Measurements from ENCODE around the gene PKD2. TPM values are rescaled to one million over a fixed set of nuclear protein-coding genes. Genes with fewer than 3 reads are reported as not detected.

PKD2 gene
- 14.2 to 27.0 TPM (median 18.9 TPM) in 5 replicates for total RNA-seq (2022; extraction: Qiagen RNA extraction)

DNA sequence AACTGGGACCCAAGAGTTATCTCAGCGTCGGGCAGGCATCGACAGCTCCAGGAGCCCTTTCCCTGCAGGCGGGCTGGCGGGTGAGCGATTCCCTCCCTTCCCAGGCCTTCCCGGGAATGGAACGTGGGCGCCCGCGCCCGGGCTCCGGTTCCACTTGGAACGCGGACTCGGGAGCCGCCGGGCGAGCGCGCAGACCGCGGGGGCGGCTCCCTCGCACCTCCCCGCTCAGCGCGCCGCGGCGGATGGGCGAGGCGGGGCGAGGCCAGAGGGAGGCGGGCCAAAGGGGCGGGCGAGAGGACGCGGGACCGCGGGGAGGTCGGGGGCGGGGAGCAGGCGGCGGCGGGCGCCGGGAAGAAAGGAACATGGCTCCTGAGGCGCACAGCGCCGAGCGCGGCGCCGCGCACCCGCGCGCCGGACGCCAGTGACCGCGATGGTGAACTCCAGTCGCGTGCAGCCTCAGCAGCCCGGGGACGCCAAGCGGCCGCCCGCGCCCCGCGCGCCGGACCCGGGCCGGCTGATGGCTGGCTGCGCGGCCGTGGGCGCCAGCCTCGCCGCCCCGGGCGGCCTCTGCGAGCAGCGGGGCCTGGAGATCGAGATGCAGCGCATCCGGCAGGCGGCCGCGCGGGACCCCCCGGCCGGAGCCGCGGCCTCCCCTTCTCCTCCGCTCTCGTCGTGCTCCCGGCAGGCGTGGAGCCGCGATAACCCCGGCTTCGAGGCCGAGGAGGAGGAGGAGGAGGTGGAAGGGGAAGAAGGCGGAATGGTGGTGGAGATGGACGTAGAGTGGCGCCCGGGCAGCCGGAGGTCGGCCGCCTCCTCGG, at the start of gene PKD2:
PKD2 (plus strand) TSS at position 332 of the 818 bp plus-strand sequence; CDS start at position 431, 99 bp downstream.

DNA sequence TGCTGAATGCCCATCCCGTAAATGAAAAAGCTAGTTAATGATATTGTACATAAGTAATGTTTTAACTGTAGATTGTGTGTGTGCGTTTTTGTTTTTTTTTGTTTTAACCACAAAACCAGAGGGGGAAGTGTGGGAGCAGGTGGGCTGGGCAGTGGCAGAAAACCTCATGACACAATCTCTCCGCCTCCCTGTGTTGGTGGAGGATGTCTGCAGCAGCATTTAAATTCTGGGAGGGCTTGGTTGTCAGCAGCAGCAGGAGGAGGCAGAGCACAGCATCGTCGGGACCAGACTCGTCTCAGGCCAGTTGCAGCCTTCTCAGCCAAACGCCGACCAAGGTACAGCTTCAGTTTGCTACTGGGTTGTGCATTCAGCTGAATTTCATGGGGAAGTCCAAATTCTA, 32.0 kb upstream of the PKD2 start, which contains the start of gene SPP1:
SPP1 (plus strand) TSS at position 249 of the 400 bp plus-strand sequence. CDS start 1,182 bp downstream, outside the sequence.

Other genes with a start within 250 kb of the PKD2 start
- gene IBSP, start 208.1 kb upstream of the PKD2 start, total RNA-seq (2022; extraction: Qiagen RNA extraction), result not detected in 5 replicates
- not detected in 5 replicates for gene MEPE, start 174.7 kb upstream of the PKD2 start, total RNA-seq (2022; extraction: Qiagen RNA extraction)
- gene SPP1, start 31.9 kb upstream of the PKD2 start, total RNA-seq (2022; extraction: Qiagen RNA extraction), result 138 to 201 TPM (median 160 TPM) in 5 replicates
- gene ABCG2, start 151.0 kb downstream of the PKD2 start, total RNA-seq (2022; extraction: Qiagen RNA extraction), result 14.1 to 18.6 TPM (median 15.9 TPM) in 5 replicates

All from A549 treated with AZD2906 at 1 μM for 4 hours (cell line).